ENCODE results near the gene TMEM255B. TPM values are rescaled to one million over a fixed set of nuclear protein-coding genes. Genes with fewer than 3 reads are reported as not detected.

Gene TMEM255B
- total RNA-seq, 1 experiment from 2014 or later: 26.3 TPM

DNA sequence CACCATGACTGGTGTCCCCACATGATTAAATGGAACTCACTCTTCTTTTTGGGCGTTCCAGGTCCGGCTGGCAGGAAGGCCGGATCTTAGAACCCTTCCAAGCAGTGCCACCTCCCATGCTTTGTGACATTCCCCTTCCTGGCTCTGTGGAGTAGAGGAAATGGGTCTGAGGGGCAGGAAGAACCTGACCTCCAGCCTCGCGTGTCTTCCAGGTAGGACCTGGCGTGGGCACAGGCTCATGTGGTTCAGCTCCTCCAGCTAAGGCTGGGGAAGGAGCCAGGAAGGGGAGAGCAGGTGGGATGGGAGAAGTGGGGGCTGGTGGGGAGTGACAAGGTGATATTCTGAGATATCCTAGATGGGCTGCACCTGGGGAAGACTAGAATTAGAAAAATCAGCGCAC is 2.1 kb downstream of the TMEM255B start:
- no peaks in the 10 kb centered on the region for H3K4me1 ChIP-seq (ENCODE audit: control insufficient read depth, insufficient read depth, low read length)
- H3K4me3 ChIP-seq (ENCODE audit: low read depth in 2 of 2, low read length in 2 of 2): no peak overlapping the region
- DNase-seq (ENCODE audit: low read depth, low spot score) (no peak), ATAC-seq (no peak)
- no peaks in the 10 kb centered on the region for H3K36me3 ChIP-seq (ENCODE audit: control insufficient read depth, insufficient read depth, low read length)
- no peaks in the 10 kb centered on the region for H3K9me3 ChIP-seq (ENCODE audit: control insufficient read depth, insufficient read depth, low read depth, low read length)
- ChIA-PET CTCF (no interaction called here), POLR2A (no interaction called here)
- intact Hi-C loops (cut with micrococcal nuclease; ENCODE audit: unreplicated experiment) (no loop called here), in situ Hi-C loops (cut with HindIII; ENCODE audit: low pct_unique_long_range_greater_than_20kb, low sequenced_read_pairs) (no loop called here)
- no peak overlapping the region for H3K27ac ChIP-seq (ENCODE audit: low read length)
- no peaks in the 10 kb centered on the region for H3K27me3 ChIP-seq (ENCODE audit: control insufficient read depth, insufficient read depth, low read length)
- TF ChIP-seq SIN3A (IDR thresholded peaks at IDR 0.05; ENCODE audit: borderline replicate concordance, insufficient read depth, low read depth, low read length) (no peak), TCF7L2 (IDR thresholded peaks at IDR 0.05; ENCODE audit: low read depth, low read length) (no peak), POLR2AphosphoS5 (IDR thresholded peaks at IDR 0.05; ENCODE audit: low read depth, low read length) (no peak)
- TF ChIP-seq, protein P1, sequence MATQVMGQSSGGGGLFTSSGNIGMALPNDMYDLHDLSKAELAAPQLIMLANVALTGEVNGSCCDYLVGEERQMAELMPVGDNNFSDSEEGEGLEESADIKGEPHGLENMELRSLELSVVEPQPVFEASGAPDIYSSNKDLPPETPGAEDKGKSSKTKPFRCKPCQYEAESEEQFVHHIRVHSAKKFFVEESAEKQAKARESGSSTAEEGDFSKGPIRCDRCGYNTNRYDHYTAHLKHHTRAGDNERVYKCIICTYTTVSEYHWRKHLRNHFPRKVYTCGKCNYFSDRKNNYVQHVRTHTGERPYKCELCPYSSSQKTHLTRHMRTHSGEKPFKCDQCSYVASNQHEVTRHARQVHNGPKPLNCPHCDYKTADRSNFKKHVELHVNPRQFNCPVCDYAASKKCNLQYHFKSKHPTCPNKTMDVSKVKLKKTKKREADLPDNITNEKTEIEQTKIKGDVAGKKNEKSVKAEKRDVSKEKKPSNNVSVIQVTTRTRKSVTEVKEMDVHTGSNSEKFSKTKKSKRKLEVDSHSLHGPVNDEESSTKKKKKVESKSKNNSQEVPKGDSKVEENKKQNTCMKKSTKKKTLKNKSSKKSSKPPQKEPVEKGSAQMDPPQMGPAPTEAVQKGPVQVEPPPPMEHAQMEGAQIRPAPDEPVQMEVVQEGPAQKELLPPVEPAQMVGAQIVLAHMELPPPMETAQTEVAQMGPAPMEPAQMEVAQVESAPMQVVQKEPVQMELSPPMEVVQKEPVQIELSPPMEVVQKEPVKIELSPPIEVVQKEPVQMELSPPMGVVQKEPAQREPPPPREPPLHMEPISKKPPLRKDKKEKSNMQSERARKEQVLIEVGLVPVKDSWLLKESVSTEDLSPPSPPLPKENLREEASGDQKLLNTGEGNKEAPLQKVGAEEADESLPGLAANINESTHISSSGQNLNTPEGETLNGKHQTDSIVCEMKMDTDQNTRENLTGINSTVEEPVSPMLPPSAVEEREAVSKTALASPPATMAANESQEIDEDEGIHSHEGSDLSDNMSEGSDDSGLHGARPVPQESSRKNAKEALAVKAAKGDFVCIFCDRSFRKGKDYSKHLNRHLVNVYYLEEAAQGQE (IDR thresholded peaks at IDR 0.05; ENCODE audit: insufficient read depth in 1 of 2, low read depth in 2 of 2, low read length in 1 of 2): no peak
- BruUV-seq (replicated peaks): no TSS peak

- no peaks in the 10 kb centered on the region for H3K9me3 ChIP-seq (ENCODE audit: control insufficient read depth, insufficient read depth, low read depth, low read length)
- DNase-seq (ENCODE audit: low read depth, low spot score) (no peak), ATAC-seq (no peak)
- ChIA-PET POLR2A (no interaction called here), CTCF (no interaction called here)
- no peak overlapping the region for H3K27ac ChIP-seq (ENCODE audit: low read length)
- no TSS peak for BruUV-seq (replicated peaks)
- TF ChIP-seq, protein P2, sequence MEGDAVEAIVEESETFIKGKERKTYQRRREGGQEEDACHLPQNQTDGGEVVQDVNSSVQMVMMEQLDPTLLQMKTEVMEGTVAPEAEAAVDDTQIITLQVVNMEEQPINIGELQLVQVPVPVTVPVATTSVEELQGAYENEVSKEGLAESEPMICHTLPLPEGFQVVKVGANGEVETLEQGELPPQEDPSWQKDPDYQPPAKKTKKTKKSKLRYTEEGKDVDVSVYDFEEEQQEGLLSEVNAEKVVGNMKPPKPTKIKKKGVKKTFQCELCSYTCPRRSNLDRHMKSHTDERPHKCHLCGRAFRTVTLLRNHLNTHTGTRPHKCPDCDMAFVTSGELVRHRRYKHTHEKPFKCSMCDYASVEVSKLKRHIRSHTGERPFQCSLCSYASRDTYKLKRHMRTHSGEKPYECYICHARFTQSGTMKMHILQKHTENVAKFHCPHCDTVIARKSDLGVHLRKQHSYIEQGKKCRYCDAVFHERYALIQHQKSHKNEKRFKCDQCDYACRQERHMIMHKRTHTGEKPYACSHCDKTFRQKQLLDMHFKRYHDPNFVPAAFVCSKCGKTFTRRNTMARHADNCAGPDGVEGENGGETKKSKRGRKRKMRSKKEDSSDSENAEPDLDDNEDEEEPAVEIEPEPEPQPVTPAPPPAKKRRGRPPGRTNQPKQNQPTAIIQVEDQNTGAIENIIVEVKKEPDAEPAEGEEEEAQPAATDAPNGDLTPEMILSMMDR (IDR thresholded peaks at IDR 0.05): no peak
- TF ChIP-seq SIN3A (IDR thresholded peaks at IDR 0.05; ENCODE audit: borderline replicate concordance, insufficient read depth, low read depth, low read length) (no peak), TCF7L2 (IDR thresholded peaks at IDR 0.05; ENCODE audit: low read depth, low read length) (no peak), POLR2AphosphoS5 (IDR thresholded peaks at IDR 0.05; ENCODE audit: low read depth, low read length) (no peak)
- TF ChIP-seq, protein P1 (IDR thresholded peaks at IDR 0.05; ENCODE audit: insufficient read depth in 1 of 2, low read depth in 2 of 2, low read length in 1 of 2): no peak
- H3K36me3 ChIP-seq (ENCODE audit: control insufficient read depth, insufficient read depth, low read length): no peaks in the 10 kb centered on the region
- intact Hi-C loops (cut with micrococcal nuclease; ENCODE audit: unreplicated experiment): no loop called here
- H3K4me3 ChIP-seq (ENCODE audit: low read depth in 2 of 2, low read length in 2 of 2): no peak overlapping the region
- H3K27me3 ChIP-seq (ENCODE audit: control insufficient read depth, insufficient read depth, low read length): no peaks in the 10 kb centered on the region
- H3K4me1 ChIP-seq (ENCODE audit: control insufficient read depth, insufficient read depth, low read length): no peaks in the 10 kb centered on the region
- in situ Hi-C loops (cut with HindIII; ENCODE audit: low pct_unique_long_range_greater_than_20kb, low sequenced_read_pairs): no loop called here
These were observed 3.0 kb downstream of the TMEM255B start for GRCh38 chr13:113762075-113762474.

Data from Panc1 (cell line).